IMR-90 (cell line): ENCODE data around the gene BSDC1.

Source experiments
- CHD1 ChIP-seq: IDR thresholded peaks from 2 replicates; pipeline ENCODE4 v1.6.1; 2012; ENCODE audit warnings: low read depth, low read length, improper control_type of control experiment
- CTCF ChIP-seq: conservative IDR thresholded peaks from 2 replicates; pipeline ENCODE4 v1.5.1; 2012; ENCODE audit warnings: mild to moderate bottlenecking, low read depth, low read length, improper control_type of control experiment
- MAFK ChIP-seq: IDR thresholded peaks from 2 replicates; pipeline ENCODE4 v1.6.1; 2012; ENCODE audit warnings: low read depth, low read length, improper control_type of control experiment
- POLR2A ChIP-seq: IDR thresholded peaks from 2 replicates; pipeline ENCODE4 v1.6.1; 2012; ENCODE audit warnings: mild to moderate bottlenecking, low read depth, low read length
- RAD21 ChIP-seq: IDR thresholded peaks from 2 replicates; pipeline ENCODE4 v1.6.1; 2012; ENCODE audit warnings: low read length, improper control_type of control experiment
- USF2 ChIP-seq: fragments of 150-350 bp; IDR thresholded peaks from 2 replicates; pipeline ENCODE4 v1.6.1; 2017; ENCODE audit warnings: mild to moderate bottlenecking, antibody characterized with exemption, low read length, low read depth

GRCh38 chr1:32364836-32365235, 29.4 kb downstream of the BSDC1 start:
- TF ChIP-seq CTCF (no peak), USF2 (no peak), POLR2A (no peak), CHD1 (no peak), MAFK (no peak), RAD21 (no peak)
